A549 treated with AZD2906 at 1 μM for 4 hours (cell line): ENCODE measurements around the gene SCGB3A2. TPM values are rescaled to one million over a fixed set of nuclear protein-coding genes. Genes with fewer than 3 reads are reported as not detected.

Source experiments
- total RNA-seq: library from RNA; stranded (reverse); fragments of 200-300 nt; extraction: Qiagen RNA extraction; gene quantifications from 5 replicates; pipeline ENCODE4 v1.2.3, GENCODE V29; 2022

The SCGB3A2 gene, protein sequence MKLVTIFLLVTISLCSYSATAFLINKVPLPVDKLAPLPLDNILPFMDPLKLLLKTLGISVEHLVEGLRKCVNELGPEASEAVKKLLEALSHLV
- not detected in 5 replicates for total RNA-seq

DNA sequence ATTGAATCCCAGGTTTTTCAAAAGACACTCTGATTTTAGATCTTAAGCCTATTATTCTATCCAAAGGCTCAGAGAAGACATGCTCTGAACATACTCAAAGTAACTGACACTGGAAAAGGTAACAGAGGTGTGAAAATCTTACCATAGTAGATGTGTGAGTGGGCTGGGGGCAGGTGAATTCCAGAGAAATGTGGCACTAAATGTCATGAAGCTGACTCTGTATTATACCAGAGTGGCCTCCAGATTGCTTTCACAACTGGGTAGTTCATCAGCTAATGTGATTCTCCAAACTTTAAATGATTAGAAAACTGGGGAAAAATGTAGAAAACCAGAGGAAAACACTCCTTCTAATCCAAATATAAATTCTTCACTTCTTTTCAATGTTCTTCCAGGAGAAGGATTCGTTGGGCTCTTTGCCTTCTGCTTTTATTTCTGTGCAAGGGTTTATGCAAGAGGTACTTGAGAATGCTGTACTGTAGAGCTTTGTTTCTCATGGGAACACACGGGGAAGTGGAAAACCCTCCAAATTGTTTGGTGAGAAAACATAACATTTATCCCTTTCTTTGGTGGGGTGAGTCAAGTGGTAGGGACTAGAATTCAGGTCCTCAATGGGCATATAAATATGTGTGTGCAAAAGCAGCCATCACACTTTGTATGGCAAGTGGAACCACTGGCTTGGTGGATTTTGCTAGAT is at the start of gene SCGB3A2:
Gene SCGB3A2 (plus strand): TSS at position 646 of the 694 bp plus-strand sequence. CDS start 93 bp downstream, outside the sequence.

DNA sequence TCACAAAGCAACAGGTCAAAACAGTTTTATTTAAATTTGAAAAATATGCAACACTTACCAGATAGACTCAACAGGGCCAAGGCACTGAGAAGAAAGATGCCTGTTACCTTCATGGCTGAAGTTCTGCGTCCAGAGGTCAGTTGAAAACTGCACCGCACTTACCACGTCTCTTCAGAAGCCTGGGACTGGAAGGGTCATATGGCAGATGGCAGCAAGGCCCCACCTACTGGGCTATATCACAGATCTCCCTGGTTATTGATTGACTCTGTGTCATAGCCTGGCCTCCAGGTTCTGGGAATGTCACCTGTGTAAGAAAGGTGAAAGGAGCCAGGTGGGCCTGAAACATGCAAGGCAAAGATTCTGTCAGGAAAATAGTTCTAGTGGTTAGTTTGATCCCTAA is 47.0 kb upstream of the SCGB3A2 start, which contains the start of gene SPINK1:
Gene SPINK1 (minus strand): TSS at position 207 of the 400 bp plus-strand sequence. CDS start 94 bp downstream, at position 113.

DNA sequence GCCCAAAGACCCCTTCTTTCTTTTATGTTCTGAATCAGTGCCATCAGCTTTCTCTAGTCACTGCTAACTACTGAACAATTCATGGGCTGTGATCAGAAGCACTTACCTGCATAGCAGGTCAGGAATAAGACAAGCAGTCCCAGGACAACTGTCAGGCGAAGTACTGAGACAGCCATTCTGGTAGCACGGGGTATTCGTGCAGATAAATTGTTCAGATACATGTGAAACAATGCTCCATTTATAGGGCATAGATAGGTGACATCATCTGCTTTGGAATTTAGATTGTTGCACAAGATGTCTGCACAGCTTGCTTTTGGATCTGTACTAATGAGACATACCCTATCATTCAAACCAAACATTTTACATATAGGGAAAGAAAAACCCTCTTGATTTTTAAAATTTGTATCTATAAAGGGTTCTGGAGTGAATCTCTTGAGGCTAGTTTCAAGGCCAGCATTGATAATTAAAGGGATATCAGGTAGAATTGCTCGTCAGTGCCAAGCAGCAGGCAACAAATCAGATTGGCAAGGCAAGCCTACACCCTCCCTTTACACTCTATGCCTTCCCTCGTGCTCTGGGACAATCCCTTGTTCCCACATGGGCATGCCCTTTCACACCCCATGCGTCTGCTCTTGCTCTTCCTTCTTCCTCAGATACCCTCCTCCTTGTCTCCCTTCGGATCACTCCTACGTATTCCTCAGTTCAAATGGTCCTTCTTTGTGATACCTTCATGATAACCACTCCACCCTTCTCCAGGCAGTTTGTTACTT is 28.0 kb downstream of the SCGB3A2 start, which contains the start of gene C5orf46:
Gene C5orf46 (minus strand): TSS at position 213 of the 770 bp plus-strand sequence. CDS start 37 bp downstream, at position 176.

Other genes starting within 250 kb of the SCGB3A2 start
- gene JAKMIP2, start 96.0 kb upstream of the SCGB3A2 start, total RNA-seq, result not detected in 5 replicates
- 0.68 to 1.9 TPM (median 1.1 TPM) in 5 replicates for gene SPINK1, start 47.0 kb upstream of the SCGB3A2 start, total RNA-seq
- gene C5orf46, start 27.8 kb downstream of the SCGB3A2 start, total RNA-seq, result 0.13 to 0.29 TPM in 2 of 5 replicates, not detected in the others
- gene SPINK5, start 185.3 kb downstream of the SCGB3A2 start, total RNA-seq, result not detected in 5 replicates